Measurements from ENCODE around the gene TMEM150C.

TMEM150C gene

GRCh38 chr4:82587826-82588540, 26.2 kb upstream of the TMEM150C start:
- H3K4me3 ChIP-seq (ENCODE audit: low read depth, low read length): no peak overlapping the region
- DNase-seq (ENCODE audit: low read depth): no peak
- TF ChIP-seq CTCF (IDR thresholded peaks at IDR 0.05; ENCODE audit: control insufficient read depth, extremely low read depth, insufficient read depth): no peak

- no peak for DNase-seq (ENCODE audit: low read depth)
- H3K4me3 ChIP-seq (ENCODE audit: low read depth, low read length): no peak overlapping the region
- TF ChIP-seq CTCF (IDR thresholded peaks at IDR 0.05; ENCODE audit: control insufficient read depth, extremely low read depth, insufficient read depth): no peak
Measured at GRCh38 chr4:82585690-82586435, 24.1 kb upstream of the TMEM150C start.

- no peak for DNase-seq (ENCODE audit: low read depth)
- no peak overlapping the region for H3K4me3 ChIP-seq (ENCODE audit: low read depth, low read length)
- no peak for TF ChIP-seq CTCF (IDR thresholded peaks at IDR 0.05; ENCODE audit: control insufficient read depth, extremely low read depth, insufficient read depth)
Measured at GRCh38 chr4:82584931-82585330, 23.1 kb upstream of the TMEM150C start.

GRCh38 chr4:82583897-82584587, 22.3 kb upstream of the TMEM150C start:
- DNase-seq (ENCODE audit: low read depth): no peak
- no peak overlapping the region for H3K4me3 ChIP-seq (ENCODE audit: low read depth, low read length)
- TF ChIP-seq CTCF (IDR thresholded peaks at IDR 0.05; ENCODE audit: control insufficient read depth, extremely low read depth, insufficient read depth): no peak

GRCh38 chr4:82579932-82580331, 18.1 kb upstream of the TMEM150C start:
- TF ChIP-seq CTCF (IDR thresholded peaks at IDR 0.05; ENCODE audit: control insufficient read depth, extremely low read depth, insufficient read depth): no peak
- H3K4me3 ChIP-seq (ENCODE audit: low read depth, low read length): no peak overlapping the region
- no peak for DNase-seq (ENCODE audit: low read depth)

GRCh38 chr4:82578935-82579334, 17.1 kb upstream of the TMEM150C start:
- H3K4me3 ChIP-seq (ENCODE audit: low read depth, low read length): no peak overlapping the region
- no peak for TF ChIP-seq CTCF (IDR thresholded peaks at IDR 0.05; ENCODE audit: control insufficient read depth, extremely low read depth, insufficient read depth)
- DNase-seq (ENCODE audit: low read depth): no peak

Measured in LNCaP clone FGC (cell line).